ENCODE results near the gene FOXP1. TPM values are rescaled to one million over a fixed set of nuclear protein-coding genes. Genes with fewer than 3 reads are reported as not detected.

FOXP1 gene
- total RNA-seq, 1 donor from 2014 or later: 33.2 TPM

DNA sequence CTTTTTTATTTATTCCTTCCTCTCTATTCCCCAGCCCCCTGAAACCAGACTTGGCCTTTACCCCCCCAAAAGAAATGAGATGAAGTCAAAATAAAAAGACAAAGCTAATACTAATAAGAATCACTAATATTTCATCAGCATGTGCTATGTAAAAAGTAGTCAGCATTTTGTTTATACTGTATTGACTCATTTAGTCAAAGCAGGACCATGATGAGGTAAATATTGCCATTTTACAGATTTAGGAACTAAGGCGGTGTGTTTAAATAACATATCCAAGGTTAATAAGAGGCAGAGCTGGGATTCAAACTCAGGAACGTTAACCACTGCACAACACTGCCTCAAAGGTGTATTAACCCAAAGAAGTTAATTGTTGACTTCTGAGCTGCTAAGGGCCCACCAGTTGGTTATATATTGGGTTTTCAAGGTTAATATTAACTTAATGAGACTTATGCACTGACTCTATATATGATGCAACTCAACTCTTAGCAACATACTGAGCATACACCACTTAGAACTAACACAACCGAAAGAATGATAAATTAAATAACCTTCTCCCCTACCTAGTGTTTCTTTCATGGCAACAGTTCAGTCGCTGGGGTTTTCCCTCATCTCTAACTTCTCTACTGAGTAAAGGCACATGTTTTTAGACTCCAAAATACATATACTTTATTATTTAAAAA lies 34.7 kb downstream of the FOXP1 start:
- no peak for DNase-seq (ENCODE audit: low read depth)
- Histone ChIP-seq H3K27me3 (ENCODE audit: control insufficient read depth, insufficient read depth, low read length) (no peaks in the 10 kb centered on the region), H3K4me3 (ENCODE audit: low read depth, low read length) (no peak overlapping the region), H3K36me3 (ENCODE audit: control insufficient read depth, insufficient read depth, low read length) (no peaks in the 10 kb centered on the region)
- FAIRE-seq: no peak
- TF ChIP-seq, protein P1, sequence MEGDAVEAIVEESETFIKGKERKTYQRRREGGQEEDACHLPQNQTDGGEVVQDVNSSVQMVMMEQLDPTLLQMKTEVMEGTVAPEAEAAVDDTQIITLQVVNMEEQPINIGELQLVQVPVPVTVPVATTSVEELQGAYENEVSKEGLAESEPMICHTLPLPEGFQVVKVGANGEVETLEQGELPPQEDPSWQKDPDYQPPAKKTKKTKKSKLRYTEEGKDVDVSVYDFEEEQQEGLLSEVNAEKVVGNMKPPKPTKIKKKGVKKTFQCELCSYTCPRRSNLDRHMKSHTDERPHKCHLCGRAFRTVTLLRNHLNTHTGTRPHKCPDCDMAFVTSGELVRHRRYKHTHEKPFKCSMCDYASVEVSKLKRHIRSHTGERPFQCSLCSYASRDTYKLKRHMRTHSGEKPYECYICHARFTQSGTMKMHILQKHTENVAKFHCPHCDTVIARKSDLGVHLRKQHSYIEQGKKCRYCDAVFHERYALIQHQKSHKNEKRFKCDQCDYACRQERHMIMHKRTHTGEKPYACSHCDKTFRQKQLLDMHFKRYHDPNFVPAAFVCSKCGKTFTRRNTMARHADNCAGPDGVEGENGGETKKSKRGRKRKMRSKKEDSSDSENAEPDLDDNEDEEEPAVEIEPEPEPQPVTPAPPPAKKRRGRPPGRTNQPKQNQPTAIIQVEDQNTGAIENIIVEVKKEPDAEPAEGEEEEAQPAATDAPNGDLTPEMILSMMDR (IDR thresholded peaks at IDR 0.05; ENCODE audit: insufficient read depth, low read length, severe bottlenecking): no peak

DNA sequence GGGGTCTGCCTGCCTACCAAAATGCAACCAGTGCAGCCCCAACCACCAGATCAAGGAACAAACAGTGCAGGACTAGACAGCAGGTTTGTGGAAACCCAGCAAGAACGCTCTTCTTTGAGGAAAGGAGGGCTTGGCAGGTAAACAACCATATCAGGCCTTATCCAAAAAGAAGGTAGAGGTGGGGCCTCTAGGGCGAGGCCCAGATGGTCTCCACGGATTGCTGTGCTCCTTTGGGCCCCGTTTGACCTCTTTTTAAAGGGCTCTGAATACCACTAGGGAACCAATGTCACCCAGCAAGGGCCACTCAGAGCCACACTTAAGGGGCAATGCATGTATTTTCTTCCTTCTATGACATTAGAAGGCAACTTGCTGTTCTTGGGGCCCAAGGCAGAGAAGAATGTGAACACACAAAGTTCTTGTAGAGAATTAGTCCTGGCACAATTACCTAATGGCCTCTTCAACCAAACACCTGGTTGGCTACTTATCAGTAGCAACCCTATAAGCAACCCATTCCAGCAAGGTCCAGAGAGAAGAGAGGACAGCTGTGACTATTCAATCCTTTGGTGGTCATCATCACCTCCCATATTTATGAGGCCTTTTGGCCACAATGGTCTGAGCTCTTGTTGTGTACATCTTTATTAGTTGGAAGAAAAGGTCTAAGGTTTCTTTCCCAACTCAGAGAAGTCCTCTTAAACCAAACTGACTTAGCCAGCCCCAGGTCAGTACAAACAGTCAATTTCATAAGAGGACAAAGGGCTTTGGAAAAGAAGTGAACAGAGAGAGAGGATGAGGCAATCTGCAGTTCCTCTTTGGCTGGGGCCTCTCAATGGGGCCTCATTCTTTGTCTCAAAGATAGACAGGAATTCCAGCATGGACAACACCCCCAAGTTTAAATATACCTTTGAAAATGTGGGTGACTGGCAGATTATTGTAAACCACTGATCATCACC lies 36.0 kb downstream of the FOXP1 start:
- FAIRE-seq: peak; percentile 23

DNA sequence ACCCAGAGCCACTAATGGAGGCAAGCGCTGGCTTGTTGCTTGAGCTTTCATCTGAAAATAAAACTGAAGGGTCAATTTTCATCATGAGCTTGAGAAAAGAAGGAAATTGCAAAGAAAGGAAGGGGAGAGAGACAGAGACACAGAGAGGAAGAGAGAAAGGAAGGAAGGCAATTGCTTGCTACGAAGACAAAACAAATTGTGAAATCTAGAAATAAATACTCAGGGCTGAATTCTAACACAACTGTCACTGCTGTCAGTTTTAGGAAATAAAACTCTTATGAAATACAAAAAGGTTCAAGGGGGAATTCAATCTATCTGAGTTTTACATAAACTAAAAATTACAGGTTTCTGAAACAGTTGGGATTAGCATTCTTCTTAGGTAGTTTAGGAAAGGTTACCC lies 36.7 kb downstream of the FOXP1 start:
- no peak for DNase-seq (ENCODE audit: low read depth)
- no peak overlapping the region for H3K4me3 ChIP-seq (ENCODE audit: low read depth, low read length)
- H3K27me3 ChIP-seq (ENCODE audit: control insufficient read depth, insufficient read depth, low read length): no peaks in the 10 kb centered on the region
- FAIRE-seq: no peak
- H3K36me3 ChIP-seq (ENCODE audit: control insufficient read depth, insufficient read depth, low read length): no peaks in the 10 kb centered on the region
- TF ChIP-seq, protein P1 (IDR thresholded peaks at IDR 0.05; ENCODE audit: insufficient read depth, low read length, severe bottlenecking): no peak

More for the DNA sequence above, 36.0 kb downstream of the FOXP1 start:
- H3K4me3 ChIP-seq (ENCODE audit: low read depth, low read length): no peak overlapping the region
- no peak for DNase-seq (ENCODE audit: low read depth)
- no peaks in the 10 kb centered on the region for H3K27me3 ChIP-seq (ENCODE audit: control insufficient read depth, insufficient read depth, low read length)
- no peaks in the 10 kb centered on the region for H3K36me3 ChIP-seq (ENCODE audit: control insufficient read depth, insufficient read depth, low read length)
- TF ChIP-seq, protein P1 (IDR thresholded peaks at IDR 0.05; ENCODE audit: insufficient read depth, low read length, severe bottlenecking): no peak

DNA sequence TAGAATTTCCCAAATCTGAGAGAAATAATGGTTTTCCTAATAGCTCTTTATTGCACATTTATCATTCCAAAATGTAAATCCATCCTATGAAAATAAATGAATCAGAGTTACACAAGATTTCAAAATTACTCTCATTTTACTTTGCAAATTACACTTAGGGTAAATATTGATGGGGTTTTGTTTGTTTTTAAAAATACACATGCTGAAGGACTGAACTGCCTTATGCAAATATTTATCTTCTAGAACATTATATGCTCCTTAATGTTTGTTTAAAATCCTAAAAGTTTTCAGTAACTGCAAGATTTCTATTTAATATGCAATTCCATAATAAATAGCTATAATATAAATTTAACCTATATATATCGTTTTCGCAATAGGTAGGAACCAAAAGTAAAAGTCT lies 38.2 kb downstream of the FOXP1 start:
- Histone ChIP-seq H3K27me3 (ENCODE audit: control insufficient read depth, insufficient read depth, low read length) (no peaks in the 10 kb centered on the region), H3K36me3 (ENCODE audit: control insufficient read depth, insufficient read depth, low read length) (no peaks in the 10 kb centered on the region)
- no peak for DNase-seq (ENCODE audit: low read depth)

DNA sequence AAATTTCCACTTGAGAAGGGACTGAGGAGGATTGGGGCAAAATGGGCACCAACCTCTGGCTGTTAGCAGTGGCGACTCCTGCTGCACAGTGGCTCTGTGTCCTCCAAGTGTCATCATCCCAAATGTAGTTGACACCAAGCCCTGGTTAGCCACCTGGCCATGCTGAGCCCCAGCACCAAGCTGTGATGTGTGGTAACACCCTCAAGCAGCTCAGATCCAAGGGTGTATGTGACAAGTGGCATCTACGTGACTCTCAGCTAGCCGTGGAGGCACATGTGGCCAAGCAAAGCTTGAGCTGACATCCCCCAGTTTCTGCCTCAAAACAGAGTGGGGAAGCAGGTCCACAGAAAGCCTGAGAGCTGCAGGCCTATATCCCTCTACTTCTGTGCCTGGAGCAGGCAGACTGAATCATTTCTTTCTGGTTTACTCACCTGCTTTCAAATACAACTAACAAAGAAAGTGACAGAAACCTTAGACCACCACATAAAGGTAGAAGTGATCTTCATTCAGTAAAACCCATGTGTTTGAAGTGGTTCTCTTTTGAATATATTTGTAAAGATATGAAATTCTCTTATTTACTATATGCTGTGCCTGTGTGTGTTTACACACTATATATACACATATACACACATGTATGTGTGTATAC lies 40.0 kb downstream of the FOXP1 start:
- DNase-seq (ENCODE audit: low read depth) (no peak), FAIRE-seq (peak; percentile 43)
- TF ChIP-seq, protein P1 (IDR thresholded peaks at IDR 0.05; ENCODE audit: insufficient read depth, low read length, severe bottlenecking): no peak
- H3K4me3 ChIP-seq (ENCODE audit: low read depth, low read length): no peak overlapping the region
- no peaks in the 10 kb centered on the region for H3K36me3 ChIP-seq (ENCODE audit: control insufficient read depth, insufficient read depth, low read length)
- no peaks in the 10 kb centered on the region for H3K27me3 ChIP-seq (ENCODE audit: control insufficient read depth, insufficient read depth, low read length)

More for the DNA sequence above, 38.2 kb downstream of the FOXP1 start:
- TF ChIP-seq, protein P1 (IDR thresholded peaks at IDR 0.05; ENCODE audit: insufficient read depth, low read length, severe bottlenecking): no peak
- no peak for FAIRE-seq
- H3K4me3 ChIP-seq (ENCODE audit: low read depth, low read length): no peak overlapping the region

Data from bronchial epithelial cell (primary cell).